ENCODE results near the gene NR4A3. TPM values are rescaled to one million over a fixed set of nuclear protein-coding genes. Genes with fewer than 3 reads are reported as not detected.
"Not testable (repeated sequence)": the region's sequence is repeated elsewhere in the genome, so short reads cannot be mapped to it uniquely, and the experiment has no call there.

Gene NR4A3
- 4.1 TPM for total RNA-seq
- long read RNA-seq, partial matches to known transcripts: 0 of 1 reads
- long read RNA-seq, other reads (novel, unspliced or antisense): 1 of 1 reads

DNA sequence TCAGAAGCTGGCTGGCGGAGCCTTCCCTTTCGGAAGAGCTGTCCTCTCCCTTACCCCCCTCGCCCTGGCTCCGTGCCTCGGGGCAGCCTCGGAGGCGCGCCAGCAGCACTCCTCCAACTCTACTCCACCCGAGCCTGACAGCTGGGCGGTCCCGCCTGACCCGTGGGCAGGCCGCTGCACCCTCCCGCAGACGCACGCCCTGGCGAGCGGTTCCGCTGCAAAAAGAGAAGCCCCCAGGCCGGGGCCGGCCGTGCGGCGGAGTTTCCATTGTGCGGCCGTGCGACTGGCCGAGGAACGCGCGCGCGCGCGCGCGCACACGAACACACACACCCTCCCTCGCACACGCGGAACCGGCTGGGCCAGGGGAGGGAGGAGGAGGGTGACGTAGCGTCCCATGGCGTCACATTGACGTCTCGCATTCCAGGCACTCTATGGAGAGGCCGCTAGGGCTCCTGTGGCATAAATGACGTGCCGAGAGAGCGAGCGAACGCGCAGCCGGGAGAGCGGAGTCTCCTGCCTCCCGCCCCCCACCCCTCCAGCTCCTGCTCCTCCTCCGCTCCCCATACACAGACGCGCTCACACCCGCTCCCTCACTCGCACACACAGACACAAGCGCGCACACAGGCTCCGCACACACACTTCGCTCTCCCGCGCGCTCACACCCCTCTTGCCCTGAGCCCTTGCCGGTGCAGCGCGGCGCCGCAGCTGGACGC lies at the start of gene NR4A3:
TSS of gene NR4A3 (plus strand) at position 490 of the 713 bp plus-strand sequence. CDS start 6,158 bp downstream, outside the sequence.
- intact Hi-C loops (cut with micrococcal nuclease): loop anchor here (5.0 kb wide), 1 partner anchor 464 kb away; no protein-coding TSS in a partner anchor
- ATAC-seq (peak; percentile 80), DNase-seq (peak; percentile 96)

DNA sequence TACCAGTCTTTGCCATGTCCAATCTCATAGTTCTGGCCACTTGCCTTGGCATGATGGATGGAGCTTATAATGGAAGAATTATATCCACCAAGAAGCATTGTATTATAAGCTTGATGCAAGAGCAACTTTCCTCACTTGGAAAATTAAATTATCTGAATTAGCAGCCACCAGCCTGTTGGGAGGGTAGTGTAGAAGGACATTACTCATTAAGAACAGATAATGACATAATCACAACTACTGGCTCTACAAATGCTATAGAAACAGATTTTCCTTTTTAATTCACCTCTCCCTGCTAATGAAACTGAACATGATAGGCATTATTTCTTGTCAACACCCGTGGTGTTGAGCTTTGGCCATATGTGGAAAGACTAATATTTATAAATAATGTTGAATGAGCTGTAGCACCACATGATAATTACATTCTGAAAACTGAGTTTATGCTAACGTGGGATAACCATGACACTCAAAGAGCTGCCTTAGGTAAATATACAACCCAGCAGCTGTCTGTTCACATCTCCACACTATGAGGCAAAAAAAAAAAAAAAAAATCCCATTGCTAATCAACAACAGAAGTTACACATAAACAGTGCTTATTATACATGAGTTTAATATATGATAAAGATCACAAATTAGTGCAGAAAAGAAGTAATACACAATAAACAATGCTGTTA lies 48.1 kb upstream of the NR4A3 start:
- no peak for ATAC-seq
- DNase-seq: no peak
- intact Hi-C loops (cut with micrococcal nuclease): no loop called here

DNA sequence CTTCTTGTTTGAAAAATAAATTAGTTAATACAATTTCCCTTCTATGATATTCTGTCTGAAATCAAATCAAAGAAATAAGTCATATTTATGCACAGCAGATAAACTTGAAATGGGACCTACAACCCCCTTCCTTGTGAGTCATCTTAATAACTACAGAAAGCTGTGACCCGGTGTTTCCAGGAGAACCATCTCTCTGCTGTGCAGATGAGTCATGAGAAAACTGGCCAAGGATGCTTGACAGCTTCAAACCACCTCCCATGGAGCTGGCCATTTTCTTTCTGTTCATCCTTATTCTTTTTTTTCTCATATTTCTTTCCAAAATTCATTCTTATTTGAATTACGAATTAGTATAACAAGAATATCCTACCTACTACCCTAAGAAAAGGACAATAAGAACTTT lies 43.4 kb upstream of the NR4A3 start:
- DNase-seq (no peak), ATAC-seq (no peak)
- intact Hi-C loops (cut with micrococcal nuclease): no loop called here

DNA sequence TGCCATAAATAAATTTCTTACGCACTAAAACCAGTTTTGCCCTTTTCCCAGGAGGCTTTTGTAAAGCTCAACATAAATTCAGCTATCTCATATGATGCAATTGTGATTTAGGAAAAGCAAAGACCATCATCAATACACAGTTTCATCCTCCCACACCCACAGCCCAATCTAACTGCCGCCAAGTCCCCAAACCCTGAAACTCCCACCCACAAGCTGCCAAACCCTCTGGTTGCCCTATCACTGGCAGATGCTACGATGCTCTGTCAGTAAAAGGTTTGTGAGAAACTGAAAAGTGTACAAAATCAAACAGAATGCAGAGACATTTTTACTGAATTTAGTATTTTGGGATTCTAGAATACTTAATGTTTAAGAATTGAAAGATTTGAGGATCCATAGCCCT lies 42.8 kb upstream of the NR4A3 start:
- ATAC-seq: no peak
- DNase-seq: no peak
- intact Hi-C loops (cut with micrococcal nuclease): no loop called here

DNA sequence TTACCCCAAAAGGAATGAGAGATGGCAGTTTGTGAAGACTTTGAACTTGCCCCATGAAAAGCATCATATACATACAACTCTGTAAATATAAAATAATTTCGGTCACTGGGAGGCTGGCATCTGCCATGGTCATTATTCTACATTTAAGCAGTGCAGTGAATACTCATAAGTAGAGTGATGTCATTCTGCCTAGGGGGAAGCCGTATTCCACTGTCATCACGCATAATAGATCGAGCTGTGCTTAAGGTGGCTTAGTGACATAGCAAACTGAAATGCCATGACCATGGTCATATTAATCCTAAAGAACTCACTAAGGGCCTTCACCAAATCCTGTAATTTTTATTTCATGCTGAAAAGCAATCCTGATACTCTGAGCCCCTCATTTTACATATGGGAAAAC lies 42.4 kb upstream of the NR4A3 start:
- DNase-seq (no peak), ATAC-seq (no peak)
- intact Hi-C loops (cut with micrococcal nuclease): no loop called here

DNA sequence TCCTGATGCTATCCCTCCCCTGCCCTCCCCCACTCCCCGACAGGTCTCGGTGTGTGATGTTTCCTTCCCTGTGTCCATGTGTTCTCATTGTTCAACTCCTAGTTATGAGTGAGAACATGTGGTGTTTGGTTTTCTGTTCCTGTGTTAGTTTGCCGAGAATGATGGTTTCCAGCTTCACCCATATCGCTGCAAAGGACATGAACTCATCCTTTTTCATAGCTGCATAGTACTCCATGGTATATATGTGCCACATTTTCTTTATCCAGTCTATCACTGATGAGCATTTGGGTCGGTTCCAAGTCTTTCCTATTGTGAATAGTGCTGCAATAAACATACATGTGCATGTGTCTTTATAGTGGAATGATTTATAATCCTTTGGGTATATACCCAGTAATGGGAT lies 39.3 kb upstream of the NR4A3 start:
- ATAC-seq; intact Hi-C loops (cut with micrococcal nuclease); DNase-seq: not testable (repeated sequence)

DNA sequence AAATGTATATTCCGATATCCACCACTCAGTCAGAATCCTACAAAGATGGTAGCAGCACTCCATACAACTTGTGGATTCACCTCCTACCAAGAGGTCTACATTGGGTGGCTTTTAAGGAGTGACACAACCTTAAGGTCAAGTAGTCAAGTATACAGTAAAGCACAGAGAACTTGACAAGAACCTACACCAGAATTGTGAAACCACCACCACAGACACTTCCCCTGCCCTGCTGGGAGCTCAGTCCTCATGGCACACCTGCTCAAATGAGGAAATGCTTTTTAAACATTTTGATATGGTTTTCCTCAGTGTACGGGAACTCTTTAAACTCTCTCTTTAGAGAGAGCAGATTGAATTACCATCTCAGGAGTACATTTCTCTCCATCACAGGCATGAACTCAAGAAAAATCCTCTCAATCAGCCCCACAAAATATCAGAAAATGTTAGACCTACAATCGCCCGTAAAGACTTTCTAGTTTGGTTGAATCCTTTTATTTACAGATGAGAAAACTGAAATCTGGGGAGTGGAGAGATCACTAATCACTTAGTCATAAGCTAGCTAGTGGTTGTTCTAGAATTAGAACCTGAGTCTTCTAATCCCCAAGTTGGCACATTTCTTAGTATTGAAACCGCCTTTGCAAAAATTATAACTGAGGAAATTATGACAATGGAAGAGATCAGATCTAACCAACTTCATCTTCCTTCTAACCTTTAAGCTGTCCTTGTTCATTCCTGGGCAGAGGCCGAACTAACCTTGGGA lies 38.5 kb upstream of the NR4A3 start:
- intact Hi-C loops (cut with micrococcal nuclease): no loop called here
- DNase-seq (no peak), ATAC-seq (no peak)

DNA sequence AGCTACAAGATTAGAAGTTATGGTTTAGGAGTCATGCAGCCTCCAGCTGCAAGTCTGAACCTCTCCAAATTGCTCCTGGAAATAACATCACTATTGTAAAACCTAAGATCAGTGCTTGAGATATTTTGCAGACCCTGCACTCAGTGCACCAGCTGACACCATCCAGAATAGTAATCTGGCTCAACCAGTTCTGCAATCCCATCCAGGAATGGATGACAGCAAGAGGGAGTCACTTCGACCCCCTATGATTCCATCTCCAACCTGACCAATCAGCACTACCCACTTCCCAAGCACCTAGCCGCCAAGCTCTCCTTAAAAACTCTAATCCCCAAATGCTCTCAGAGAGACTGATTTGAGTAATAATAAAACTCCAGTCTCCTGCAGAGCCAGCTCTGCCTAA lies 37.9 kb upstream of the NR4A3 start:
- no peak for DNase-seq
- intact Hi-C loops (cut with micrococcal nuclease): no loop called here

DNA sequence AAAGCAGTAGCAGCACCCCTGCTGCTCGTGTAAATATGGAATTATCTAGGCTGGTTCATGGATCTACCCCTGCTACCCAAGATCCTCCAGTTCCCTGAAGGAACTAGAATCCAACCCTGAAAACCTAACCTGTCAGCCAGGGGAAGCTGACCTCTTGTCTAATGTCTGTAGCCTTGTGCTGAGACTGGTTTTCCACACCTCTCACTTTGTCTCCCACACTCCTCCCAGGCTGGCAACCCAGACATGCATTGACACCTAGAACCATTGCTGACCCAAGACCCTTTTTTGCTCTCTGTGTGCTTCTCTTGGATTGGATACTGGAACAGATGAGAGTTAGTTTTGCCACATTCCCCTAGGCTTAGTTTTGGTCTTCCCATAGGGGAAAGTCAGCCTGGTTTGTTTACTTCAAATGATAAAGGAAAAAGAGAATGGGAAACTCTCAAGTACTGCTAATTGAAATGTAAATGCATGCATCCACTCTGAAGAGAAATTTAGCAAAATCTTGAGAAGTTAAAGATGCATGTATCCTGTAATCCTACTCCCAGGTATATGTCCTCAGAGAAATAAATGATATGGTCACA lies 36.6 kb upstream of the NR4A3 start:
- intact Hi-C loops (cut with micrococcal nuclease): no loop called here
- DNase-seq: no peak

More for the DNA sequence above, 37.9 kb upstream of the NR4A3 start:
- ATAC-seq: no peak

DNA sequence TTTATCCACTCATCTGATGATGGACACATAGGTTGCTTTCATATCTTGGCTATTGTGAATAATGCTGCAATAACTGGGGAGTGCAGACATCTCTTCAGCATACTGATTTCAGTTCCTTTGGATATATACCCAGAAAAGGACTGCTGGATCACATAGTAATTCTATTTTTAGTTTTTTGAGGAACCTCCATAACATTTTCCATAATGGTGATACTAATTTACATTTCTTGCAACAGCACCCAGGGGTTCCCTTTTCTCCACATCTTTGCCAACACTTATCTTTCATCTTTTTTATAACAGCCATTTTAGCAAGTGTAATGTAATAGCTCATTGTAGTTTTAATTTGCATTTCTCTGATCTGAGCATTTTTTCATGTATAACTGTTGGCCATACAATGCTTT lies 34.1 kb upstream of the NR4A3 start:
- DNase-seq (no peak), ATAC-seq (no peak)
- intact Hi-C loops (cut with micrococcal nuclease): no loop called here

More for the DNA sequence above, 36.6 kb upstream of the NR4A3 start:
- no peak for ATAC-seq

DNA sequence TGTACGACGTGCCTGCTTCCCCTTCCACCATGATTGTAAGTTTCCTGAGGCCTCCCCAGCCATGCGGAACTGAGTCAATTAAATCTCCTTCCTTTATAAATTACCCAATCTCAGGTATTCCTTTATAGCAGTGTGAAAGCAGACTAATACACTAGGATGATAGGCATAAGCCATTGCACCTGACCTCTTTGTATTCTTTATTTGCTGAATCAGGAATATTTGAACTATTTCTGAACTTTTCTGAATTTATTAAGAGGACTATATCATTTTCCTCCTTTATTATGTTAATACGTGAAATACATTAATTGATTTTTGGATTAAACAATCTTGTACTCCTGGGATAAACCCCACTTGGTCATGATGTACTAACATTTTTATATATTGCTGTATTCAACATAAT lies 28.2 kb upstream of the NR4A3 start:
- ATAC-seq: no peak
- DNase-seq: no peak
- intact Hi-C loops (cut with micrococcal nuclease): no loop called here

DNA sequence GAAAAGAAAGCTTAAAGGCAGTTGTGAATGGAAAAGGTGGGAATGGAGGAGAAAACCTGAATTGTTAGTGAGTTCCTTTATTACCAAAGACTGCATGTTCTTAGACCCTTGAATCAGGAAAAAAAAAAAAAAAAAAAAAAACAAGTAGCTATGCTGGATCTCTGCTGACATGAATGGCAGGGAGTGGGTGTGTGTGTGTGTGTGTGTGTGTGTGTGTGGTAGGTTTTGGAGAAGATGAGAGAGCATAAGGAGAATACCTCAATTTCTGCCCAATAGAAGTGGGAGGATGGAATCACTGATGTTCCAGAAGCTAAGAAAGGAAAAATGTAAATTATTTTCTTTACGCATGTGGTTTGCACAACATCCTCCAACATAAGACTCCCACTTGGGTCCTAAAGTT lies 25.5 kb upstream of the NR4A3 start:
- no peak for ATAC-seq
- intact Hi-C loops (cut with micrococcal nuclease): no loop called here
- DNase-seq: no peak

DNA sequence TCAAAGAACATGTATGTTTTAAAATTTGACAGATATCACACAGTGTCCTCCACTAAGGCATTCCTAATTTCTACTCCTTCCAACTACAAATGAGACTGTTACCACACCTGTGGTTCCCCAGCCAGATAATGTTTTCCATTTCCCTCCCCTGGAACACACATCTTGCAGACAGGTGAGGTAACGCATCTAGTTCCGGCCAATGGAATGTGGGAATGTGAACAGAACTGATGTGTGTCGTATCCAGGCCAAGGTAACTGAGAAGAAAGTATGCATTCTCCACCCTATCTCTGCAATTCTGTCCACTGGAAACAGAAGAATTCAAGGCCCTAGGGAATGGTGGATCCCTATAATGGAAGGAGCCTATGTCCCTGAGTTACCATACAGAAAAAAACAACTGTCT lies 19.9 kb upstream of the NR4A3 start:
- DNase-seq (no peak), ATAC-seq (no peak)
- intact Hi-C loops (cut with micrococcal nuclease): no loop called here

DNA sequence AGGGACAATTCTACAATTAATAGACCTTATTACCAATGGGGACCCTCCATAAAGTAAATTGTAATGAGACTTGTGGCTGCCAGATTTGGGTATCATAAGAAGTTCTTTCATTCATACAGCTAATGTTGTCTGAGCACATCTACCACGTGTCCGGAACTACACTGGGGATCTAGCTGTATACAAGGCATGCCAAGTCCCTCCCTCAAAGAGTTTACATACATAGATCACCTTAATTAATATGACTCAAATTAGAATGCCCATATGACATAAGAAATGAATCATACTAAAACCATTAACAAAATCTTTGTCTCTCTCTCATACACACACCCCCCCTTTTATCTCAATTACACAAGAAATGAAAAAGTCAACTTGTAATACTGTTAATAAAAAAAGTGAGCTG lies 18.0 kb upstream of the NR4A3 start:
- intact Hi-C loops (cut with micrococcal nuclease): no loop called here
- DNase-seq (no peak), ATAC-seq (no peak)

DNA sequence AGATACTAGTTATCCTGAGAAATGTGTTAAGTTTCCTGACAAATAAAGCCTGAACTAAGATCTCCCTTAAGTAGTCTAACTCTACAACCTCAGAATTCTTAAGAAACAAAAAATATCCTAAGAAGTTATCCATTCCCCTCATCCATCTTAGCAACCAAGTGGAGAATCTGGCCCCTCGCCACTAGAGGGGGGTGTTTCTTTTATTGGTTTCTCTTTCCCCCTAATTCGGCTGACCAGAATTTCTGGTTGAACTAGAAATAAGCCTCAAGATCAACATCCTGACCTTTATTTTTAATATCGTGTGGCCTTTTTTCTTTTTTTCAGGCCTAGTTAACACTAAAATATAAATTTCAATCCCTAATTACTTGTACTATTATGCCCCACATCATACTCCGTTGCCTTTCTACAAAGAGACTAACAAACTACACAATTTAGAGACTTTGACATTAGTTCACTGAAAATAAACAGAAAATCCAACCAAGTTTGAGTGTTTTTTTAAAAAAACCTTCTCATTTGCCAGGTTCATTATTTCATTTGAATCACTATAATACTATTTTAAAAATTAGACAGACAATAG lies 14.3 kb upstream of the NR4A3 start:
- intact Hi-C loops (cut with micrococcal nuclease): no loop called here
- ATAC-seq: peak; percentile 56

DNA sequence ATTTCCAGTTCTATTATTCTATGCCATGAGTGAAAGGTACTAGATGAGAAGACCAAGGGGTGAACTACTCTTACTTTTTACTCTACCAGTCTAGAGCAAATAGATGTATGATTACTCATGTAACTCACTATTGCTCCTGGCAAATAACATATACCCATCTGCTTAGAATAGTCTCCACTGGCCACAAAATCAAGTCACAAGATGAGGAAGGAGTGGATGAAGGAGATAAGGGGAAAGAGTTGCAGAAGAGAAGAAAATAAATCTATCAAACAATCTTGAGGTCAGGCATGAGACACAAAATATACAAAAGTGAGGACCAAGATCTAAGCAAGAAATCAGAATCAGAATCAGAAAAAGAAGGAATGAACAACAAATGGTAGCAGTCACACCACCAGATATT lies 13.7 kb upstream of the NR4A3 start:
- ATAC-seq (no peak), DNase-seq (no peak)
- intact Hi-C loops (cut with micrococcal nuclease): no loop called here

More for the DNA sequence above, 14.3 kb upstream of the NR4A3 start:
- DNase-seq: peak; percentile 66

DNA sequence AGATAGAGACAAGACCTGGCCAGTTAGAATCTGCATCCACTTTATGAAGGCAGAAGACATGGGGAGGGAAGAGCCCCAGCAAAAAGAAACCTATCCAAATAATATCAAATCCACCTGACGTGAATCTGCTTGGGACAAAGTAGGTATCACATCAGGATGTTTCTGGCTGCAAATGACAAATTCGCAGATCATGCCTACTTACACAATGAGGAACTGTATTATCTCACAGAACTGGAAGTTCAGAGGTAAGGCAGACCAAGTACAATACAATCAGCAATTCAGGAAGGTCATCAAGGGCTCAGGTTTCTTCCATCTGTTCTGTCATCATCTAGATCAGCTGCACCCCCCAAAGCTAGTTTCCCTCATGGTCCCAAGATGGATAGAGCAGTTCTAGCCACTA lies 13.2 kb upstream of the NR4A3 start:
- ATAC-seq (no peak), DNase-seq (no peak)
- intact Hi-C loops (cut with micrococcal nuclease): no loop called here

DNA sequence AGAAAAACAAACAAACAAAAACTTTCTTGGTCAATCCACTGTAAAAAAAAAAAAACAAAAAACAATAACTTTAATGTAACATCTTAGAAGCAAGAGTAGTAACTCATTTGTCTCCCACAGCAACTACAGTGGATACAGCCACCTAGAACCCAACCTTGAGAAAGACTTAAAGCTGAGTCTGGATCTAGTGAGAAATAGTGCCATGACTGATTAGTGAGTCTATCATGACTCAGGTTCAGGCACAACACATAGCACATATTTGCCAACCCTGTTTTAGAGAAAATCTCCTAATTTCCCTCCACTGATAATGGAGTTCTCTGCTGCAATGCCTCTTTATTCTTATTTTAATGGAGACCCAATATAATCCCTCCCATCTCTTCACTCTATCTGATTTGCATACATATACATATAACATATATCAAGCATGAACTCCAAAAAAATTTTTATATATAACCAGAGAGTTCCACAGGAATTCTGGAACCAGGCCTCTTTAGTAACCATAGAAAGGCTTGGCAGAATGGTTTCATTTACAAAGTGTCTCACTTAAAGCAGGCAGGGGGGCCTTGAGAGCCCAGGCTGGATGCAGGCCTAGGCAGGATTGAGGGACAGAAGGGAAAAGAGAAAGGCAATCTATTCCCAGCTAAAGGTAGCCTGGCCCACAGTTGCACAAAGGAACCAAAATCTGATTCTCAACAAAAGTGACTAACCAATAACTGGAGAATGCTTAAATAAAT lies 11.9 kb upstream of the NR4A3 start:
- no peak for ATAC-seq
- intact Hi-C loops (cut with micrococcal nuclease): no loop called here
- no peak for DNase-seq

DNA sequence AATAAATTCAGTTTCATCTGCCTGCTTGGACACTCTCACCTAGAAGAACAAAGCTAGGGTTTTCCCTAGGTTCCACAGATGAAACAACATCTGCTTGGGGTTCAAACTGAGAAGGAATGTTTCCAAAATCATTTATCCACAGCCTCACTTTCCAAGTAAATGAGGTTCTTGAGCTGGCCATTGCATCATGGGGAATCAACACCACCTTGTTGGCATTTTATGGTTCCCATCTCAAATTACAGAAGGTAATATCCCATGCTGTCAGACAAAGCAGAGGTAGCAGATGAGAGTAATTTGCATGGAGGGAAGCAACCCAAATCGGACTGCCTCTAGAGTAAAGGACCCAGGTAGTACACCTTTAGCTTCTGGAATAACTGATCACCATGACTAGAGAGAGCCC lies 10.5 kb upstream of the NR4A3 start:
- intact Hi-C loops (cut with micrococcal nuclease): no loop called here
- ATAC-seq (no peak), DNase-seq (no peak)
